NCI-H2196 (cell line): ENCODE results near the gene TBXT.
"Not testable (repeated sequence)": the region's sequence is repeated elsewhere in the genome, so short reads cannot be mapped to it uniquely, and the experiment has no call there.

Experiments used
- DNase-seq: peaks from one replicate; lab custom pipeline; 2025; ENCODE audit not compliant: unreplicated experiment; lab: John Stamatoyannopoulos, UW

Gene TBXT, protein sequence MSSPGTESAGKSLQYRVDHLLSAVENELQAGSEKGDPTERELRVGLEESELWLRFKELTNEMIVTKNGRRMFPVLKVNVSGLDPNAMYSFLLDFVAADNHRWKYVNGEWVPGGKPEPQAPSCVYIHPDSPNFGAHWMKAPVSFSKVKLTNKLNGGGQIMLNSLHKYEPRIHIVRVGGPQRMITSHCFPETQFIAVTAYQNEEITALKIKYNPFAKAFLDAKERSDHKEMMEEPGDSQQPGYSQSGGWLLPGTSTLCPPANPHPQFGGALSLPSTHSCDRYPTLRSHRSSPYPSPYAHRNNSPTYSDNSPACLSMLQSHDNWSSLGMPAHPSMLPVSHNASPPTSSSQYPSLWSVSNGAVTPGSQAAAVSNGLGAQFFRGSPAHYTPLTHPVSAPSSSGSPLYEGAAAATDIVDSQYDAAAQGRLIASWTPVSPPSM

DNA sequence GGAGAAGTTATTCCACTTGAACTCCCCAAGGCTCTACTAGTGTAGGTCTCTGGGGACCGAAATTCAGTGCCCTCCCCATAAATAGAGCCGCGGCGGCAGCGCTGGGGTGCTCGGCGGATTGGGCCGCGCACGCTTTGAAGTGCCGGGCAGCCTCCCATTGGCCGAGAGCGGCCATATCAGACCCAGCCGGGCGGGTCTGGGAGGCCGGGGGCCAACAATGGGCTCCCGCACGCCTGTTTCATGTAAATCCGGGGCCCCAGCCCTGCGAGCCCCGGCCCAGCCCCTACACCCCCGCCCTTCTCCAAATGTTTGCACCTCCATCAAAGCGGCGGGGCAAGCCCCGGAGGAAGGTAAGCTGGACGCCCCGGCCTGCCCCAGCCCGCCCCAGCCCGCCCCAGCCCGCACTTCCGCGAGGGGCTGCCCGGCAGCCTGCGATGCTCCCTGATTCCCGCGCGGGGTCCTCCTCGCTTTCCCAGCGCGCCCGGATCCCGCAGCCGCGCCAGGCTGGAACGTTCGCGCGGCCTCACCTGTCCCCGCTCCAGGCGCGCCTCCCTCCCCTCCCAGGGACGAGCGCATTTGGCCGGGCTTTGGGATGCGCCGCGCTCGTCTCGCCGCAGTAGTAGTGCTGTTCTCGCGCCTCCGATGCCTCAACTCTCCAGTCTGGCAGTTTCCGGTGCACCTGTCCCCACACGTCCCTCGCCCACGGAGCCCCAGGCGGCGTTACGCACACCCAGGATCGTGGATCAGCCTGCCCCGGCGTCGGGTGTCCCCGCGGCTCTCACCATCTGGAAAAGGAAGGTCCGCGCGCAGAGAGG, at the start of gene TBXT:
TSS of gene TBXT (minus strand) at position 51 of the 815 bp plus-strand sequence. CDS start 260 bp downstream, outside the sequence.
- peak; percentile 2 for DNase-seq

DNA sequence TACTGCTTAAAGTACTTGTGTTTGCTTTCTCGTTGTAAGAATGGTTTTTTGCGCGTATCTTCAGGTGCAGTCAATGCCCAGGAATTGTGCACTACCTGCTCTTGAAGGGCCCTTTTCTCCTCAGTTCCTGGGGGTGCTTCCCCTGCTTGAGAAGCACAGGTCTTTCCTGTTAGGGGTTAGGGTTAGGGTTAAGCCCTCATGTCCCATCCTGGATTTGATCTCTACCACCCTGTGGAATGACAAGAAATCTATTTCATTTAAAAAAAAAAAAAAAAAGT, 39.6 kb upstream of the TBXT start:
- DNase-seq, result no peak

DNA sequence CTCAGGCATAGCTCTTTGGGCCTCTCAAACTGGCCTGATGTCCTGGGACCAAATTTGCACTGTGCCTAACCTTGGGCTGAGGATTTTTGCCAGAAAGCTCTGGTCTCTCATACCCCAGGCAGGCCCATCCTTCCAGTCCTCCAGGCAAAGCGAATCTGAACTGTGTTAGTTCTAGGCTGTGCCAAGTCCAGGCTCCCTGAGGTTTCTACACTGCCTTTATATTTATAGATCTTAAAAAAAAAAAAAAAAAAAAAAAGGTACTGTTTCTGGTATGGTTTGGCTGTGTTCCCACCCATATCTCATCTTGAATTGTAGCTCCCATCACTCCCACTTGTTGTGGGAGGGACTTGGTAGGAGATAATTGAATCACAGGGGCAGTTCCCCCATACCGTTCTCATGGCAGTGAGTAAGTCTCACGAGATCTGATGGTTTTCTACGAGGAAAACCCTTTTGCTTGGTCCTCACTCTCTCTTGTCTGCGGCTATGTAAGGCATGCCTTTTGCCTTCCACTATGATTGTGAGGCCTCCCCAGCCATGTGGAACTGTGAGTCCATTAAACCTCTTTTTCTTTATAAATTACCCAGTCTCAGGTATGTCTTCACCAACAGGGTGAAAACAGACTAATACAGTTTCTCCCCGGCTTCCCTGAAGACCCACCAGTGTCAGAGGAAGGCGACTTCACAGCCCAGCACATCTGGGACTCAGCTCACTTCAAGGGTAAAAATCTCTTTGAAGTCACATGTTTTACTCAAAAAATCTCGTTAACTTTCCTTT, 39.0 kb upstream of the TBXT start:
- no peak for DNase-seq

DNA sequence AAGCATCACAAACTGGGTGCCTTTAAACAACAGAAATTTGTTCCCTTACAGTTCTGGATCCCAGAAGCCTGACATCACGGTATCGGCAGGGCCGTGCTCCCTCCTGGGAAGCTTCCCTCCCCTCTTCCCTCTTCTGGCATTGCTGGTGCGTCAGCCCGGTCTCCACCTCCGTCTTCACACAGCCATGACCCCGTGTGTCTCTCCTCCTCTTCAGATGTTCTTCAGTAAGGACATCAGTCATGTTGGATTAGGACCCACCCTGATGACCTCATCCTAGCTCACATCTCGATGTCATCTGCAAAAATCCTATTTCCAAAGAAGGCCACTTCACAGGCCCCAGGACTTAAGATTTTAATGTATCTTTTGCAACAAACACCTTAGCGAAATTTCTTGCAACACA, 38.4 kb upstream of the TBXT start:
- DNase-seq, result no peak

DNA sequence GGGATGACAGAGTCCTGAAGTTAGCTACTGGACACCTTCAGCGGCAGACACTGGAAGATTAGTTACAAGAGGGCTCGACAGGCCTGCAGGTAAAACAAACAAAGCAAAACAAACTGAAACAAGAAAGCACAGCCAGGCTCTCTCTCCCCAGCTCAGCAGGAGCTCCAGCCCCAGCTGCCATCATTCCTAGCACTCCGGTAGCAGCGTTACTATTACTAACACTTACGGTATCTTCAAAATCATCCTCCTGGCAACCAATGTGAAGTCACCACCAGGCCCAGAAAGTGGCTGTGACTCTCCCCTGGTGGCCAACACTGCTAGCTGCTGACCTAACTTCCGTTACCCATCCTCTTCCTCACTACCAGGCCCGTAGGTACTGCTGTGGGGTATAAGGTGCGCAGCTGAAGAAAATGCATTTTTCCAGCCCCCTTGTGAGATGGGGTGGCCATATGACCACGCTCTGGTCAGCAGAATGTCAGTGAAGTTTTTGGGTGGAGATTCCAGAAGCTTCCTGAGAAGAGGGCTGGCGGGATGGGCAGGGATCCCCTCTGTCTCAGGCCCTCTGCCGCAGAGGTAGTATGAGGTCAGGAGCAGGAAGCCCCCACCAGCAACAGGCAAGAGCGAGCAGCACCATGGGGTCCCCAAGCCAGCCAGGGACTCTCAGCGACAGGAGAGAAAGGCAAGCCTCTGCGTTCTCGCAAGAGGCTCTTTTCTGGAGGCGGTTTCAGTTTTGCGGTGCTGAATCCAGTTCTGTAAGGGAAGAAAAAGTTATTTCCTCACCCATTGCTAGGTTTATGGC, 37.4 kb upstream of the TBXT start:
- DNase-seq, result no peak

DNA sequence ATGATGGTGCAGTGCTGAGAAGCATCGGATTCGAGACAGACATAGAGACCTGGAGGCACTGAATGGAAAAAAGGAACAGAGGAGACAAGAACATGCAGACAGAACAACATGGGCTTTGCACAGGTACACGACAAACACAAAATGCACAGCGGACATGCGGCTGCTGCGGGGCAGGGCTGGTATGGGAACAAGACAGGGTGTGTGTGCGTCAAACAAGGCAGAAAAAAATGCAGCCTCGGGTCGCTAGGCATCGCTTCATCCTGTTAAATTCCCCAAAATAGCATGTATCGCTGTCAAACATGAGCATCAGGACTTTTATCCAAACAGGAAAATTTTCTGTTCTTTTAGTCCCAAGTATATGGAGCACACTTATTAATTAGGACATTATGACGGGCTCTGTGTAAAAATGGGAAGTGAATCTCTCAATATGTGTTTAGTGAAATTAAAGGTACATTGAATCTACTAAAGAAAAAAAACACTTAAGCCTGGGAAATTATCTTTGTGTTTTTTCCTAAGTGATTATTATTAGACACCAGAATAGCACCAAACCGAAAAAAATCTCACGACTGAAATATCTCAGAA, 36.1 kb upstream of the TBXT start:
- DNase-seq, result no peak

DNA sequence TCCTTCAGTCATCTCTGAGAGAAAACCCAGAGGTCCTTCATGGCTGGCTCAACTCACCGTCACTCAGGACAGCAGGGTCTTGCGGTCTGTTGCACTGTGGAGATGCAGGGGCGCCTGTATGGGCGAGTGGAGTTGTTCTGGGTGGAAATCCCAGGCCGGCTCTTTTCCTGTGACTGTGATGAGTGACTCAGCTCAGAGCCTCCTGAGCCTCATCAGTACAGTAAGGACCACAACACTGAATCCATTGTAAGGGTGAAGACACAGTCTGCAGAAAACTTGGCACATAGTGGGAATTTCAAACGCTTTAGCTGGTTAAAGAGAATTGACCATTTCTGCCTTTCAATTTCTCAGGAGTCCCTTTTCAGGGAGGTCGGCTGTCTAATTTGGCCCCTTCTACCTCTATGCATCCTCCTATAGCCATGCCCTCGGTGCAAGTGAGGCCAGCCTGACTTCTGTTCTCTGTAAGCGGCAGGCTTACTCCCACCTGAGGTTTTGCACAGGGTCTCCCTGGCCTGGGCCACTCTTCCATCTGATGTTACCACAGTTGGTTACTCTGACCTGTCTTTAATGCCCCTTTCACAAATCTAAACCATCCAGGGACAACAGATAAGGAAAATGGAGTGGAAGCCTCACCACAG, 35.5 kb upstream of the TBXT start:
- no peak for DNase-seq

DNA sequence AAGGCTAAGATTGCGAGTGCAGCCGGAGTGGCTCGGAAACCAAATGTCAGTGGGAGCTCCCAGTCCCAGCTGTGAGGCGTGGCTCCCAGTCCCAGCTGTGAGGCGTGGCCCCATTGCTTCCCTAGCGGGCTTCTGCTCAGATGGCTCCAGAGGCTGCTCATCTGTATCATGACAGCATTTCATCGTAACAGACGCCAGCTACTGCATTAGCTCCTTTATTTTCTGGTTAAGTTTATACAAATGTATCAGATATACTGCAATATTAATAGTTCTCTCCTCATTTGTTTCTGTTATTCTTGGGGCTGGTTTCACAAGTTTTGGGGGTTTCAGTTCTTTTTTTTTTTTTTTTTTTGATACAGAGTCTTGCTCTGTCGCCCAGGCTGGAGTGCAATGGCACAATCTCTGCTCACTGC, 34.7 kb upstream of the TBXT start:
- no peak for DNase-seq

DNA sequence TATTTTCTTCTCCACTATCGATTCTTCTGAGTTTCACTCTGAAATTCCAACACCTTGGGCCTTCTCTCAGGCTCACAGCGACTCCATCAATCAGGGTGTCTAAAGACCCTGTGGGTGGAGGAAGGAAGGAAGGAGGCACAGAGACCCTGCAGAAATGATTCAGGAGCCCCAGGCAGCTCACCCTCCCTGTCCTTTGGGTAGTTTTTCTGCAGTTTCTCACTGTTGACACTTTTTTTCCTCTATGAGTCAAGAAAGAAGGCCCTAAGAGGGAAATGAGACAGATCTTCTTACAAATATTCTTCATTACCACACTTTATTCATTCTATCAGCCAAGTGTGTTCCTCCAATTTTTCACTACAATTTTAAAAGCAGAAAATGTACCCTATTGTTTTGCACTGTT, 34.2 kb upstream of the TBXT start:
- DNase-seq, result no peak

DNA sequence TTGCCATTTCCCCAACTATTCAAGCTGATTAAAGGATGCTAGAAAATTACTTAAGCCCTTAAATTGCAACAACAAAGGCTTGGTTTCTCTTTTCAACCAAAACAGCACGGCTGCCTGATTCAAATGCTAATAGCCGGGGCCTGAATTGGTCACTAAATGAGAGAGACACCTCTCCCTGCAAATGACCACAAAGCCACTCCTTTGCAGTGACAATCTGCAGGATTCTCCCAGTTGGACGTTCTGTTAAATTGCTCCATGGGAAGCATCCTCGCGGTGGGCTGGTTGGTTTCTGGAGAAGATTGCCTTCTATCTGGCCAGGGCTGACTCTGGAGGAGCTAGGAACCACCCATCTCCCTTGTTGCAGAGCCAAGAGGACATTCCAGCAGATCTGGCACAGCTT, 29.7 kb upstream of the TBXT start:
- no peak for DNase-seq

DNA sequence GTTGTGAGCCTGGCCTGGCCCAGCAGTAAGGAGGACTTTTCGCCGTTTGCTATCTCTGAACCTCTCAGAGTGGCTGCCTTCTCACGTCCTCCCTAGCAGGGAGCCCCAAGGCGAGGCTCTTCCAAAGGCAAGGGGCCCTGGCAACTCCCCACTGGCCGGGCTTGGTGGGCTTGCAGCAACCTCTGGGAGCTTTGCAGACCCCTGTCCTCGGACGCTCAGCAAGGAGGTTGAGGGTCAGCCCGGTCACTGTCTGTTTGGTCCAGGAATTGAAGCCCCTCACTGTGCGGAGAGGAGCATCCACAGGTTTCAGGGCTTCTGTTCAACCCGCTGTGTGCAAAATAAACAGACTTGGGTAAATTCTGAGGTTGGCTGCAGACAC, 28.2 kb upstream of the TBXT start:
- no peak for DNase-seq

DNA sequence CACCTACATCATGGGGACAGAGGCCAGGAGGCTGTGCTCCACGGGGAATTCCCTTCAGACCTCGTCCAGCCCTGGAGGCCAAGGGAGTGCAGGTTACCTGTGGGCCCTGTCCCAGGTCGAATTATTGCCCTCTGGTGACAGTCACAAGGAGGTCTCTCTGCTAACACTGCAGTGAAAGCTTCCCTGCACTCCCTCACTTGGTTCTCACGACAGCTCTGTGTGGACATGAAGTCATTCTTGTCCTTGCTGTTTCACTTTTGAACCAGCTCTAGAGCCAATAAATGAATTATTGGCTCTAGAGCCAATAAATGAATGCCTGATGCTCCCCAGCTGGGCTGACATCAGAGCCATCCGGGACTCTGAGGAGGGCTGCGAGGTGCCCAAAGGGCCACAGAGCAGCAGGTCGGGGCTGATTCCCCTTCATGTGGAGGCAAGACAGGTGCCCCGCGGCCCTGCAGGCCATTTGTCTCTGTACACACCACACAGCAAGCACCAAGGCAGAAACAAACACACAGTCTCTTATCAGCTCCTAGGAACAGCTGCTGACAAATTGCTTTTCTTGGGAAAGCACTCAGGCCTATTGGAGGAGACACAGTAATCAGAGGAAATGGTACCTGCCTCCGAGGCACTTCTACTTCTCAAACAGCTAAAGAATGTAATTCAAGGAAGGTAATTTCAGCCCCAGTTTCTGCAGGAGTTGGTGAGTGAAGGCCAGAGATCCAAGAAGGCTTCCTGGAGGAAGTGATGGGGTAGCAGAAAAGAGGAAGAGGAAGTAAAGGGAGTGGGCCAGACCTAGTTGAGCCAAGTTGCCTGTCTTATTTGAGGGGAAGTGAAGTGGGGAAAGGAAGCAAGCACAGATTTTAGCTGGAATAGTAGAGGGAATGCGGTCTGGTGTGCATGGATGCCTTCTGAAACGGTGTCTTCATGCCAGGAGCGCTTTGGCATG, 27.5 kb upstream of the TBXT start:
- no peak for DNase-seq

DNA sequence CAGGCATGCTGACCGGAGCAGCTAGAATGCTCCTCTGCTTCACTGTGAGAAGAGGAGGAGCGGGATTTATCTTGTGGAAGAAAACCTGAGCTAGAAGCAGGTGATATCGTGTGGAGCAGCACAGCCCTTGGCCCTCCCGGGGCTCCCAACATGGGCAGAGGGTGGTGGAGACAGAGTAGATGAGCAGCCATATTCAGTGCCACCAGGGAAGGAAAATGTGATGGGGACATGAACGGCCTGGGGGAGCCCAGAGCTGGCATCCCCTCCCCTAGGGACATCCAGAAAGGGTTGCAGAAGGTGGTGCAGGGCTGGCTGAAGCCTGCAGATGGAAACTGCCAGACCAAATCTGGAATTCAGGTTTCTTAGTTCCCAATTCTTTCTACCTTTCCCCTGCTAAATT, 24.9 kb upstream of the TBXT start:
- DNase-seq, result no peak

DNA sequence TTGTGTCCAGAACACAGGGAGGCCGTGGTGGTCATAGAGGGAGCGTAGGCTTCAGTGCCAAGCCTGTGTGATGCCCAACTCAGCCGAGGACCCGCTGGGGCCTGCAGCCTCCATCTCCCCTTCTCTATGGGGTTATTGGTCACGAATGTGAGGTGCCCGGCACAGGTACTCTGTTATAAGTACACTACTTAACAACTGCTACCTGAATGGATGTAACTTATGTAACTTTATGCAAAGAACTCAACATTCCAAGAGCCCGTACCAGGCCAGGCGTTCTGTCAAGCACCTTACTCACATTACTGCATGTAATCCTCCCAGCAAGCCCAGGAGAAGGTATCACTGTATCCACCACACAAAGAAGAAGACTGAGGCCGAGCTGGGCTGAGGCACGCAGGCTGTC, 24.5 kb upstream of the TBXT start:
- no peak for DNase-seq

DNA sequence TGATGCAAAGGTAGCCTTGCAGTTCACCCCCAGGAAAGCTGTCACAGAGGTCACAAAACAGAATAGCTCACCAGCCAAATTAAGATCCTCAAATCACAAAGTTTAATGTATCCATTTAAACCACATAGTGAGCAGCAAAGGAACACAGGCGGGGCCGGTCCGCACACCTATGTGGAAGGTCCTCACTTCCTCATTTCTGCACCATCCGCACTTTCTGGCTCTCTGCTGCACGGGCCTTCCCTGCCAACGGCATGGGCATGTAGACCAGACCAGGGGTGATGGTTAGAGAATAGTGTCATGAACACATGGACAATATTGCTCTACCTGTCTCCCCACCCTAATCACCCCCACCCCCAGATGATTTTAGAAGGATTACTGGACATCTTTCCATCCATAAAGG, 12.1 kb upstream of the TBXT start:
- DNase-seq, result no peak

DNA sequence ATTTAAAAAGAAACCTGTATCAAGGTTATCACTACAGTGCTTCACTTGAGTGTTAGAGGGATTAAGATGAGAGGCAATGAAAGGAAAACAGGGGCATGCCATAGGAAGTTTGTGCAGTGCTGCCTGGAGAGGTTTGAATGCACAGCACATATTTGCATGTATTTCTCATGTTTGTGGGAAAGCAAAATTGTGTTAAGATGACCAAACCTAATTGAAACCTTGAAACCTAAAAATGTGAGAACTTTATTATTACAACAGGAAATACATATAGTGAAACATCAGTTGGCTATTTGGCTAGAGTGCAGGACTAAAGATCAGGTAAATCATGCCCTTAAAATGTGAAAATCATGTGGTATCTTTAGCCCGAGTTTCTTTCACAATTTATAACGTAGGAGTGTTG, 8.5 kb upstream of the TBXT start:
- no peak for DNase-seq

DNA sequence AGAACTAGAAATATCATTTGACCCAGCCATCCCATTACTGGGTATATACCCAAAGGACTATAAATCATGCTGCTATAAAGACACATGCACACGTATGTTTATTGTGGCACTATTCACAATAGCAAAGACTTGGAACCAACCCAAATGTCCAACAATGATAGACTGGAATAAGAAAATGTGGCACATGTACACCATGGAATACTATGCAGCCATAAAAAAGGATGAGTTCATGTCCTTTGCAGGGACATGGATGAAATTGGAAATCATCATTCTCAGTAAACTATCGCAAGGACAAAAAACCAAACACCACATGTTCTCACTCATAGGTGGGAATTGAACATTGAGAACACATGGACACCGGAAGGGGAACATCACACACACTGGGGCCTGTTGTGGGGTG, 7.4 kb upstream of the TBXT start:
- DNase-seq, result not testable (repeated sequence)

DNA sequence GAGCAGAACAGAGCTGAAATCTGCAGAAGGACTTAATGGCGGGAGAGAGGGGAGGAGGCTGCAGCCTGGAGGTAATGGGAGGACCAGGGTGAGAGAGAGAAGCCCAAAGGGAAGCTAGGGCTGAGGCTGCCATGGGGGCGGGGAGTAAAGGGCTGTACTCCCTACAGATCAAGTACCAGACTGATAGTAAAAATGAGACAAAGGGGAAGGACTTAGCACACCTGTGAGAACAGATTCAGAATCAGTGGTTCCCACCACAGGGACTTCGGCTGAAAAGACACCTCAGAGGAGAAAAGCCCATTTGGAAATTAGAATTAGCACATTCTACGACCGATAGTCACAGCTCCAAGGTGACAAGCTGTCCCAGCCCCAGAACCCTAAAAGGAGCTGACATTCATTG, 6.4 kb upstream of the TBXT start:
- DNase-seq, result no peak

DNA sequence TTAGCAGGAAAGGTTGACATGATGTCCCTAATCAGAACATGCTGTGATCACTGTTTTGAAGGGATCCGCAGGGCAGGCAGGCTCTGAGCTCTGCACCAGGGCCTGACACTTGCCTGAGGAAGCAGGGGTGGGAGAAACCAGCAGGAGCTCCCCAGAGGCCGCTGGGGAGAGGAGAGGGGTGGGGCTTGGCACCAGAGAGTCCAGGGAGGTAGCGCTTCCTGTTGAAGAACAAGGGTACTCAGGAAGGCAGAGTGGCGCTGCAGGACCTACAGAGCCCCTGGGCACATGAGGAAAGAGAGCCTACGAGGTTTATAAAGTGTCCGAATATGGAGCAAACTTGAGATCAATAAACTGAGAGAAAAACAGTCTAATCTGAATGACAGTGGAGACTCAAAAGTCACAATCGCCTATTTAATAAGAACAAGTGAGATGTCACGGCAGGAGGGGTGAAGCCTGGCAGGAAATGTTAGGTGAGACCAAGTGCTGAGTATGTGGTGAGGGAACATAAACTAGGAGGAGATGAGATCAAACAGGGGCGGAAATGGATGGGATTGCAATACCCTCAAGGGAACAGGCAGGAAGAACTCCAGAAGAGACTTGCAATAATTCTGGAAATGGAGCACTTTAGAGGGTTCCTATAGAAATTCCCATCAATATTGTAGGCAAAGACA, 5.8 kb upstream of the TBXT start:
- no peak for DNase-seq
